Brain pericyte (primary cell): ENCODE measurements around the gene SOX4.

ENCODE experiments used
- DNase-seq: peaks from one replicate; pipeline ENCODE4 v3.0.0-alpha.2; 2012; ENCODE audit warnings: low read depth, low spot score

Gene SOX4

DNA sequence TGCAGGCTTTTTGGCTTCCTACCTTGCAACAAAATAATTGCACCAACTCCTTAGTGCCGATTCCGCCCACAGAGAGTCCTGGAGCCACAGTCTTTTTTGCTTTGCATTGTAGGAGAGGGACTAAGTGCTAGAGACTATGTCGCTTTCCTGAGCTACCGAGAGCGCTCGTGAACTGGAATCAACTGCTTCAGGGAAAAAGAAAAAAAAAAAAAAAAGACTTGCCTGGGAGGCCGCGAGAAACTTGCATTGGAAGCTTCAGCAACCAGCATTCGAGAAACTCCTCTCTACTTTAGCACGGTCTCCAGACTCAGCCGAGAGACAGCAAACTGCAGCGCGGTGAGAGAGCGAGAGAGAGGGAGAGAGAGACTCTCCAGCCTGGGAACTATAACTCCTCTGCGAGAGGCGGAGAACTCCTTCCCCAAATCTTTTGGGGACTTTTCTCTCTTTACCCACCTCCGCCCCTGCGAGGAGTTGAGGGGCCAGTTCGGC, 420 bp downstream of the SOX4 start:
- DNase-seq = no peak

DNA sequence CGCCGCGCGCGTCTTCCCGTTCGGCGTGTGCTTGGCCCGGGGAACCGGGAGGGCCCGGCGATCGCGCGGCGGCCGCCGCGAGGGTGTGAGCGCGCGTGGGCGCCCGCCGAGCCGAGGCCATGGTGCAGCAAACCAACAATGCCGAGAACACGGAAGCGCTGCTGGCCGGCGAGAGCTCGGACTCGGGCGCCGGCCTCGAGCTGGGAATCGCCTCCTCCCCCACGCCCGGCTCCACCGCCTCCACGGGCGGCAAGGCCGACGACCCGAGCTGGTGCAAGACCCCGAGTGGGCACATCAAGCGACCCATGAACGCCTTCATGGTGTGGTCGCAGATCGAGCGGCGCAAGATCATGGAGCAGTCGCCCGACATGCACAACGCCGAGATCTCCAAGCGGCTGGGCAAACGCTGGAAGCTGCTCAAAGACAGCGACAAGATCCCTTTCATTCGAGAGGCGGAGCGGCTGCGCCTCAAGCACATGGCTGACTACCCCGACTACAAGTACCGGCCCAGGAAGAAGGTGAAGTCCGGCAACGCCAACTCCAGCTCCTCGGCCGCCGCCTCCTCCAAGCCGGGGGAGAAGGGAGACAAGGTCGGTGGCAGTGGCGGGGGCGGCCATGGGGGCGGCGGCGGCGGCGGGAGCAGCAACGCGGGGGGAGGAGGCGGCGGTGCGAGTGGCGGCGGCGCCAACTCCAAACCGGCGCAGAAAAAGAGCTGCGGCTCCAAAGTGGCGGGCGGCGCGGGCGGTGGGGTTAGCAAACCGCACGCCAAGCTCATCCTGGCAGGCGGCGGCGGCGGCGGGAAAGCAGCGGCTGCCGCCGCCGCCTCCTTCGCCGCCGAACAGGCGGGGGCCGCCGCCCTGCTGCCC, 1.1 kb downstream of the SOX4 start:
- DNase-seq = no peak

DNA sequence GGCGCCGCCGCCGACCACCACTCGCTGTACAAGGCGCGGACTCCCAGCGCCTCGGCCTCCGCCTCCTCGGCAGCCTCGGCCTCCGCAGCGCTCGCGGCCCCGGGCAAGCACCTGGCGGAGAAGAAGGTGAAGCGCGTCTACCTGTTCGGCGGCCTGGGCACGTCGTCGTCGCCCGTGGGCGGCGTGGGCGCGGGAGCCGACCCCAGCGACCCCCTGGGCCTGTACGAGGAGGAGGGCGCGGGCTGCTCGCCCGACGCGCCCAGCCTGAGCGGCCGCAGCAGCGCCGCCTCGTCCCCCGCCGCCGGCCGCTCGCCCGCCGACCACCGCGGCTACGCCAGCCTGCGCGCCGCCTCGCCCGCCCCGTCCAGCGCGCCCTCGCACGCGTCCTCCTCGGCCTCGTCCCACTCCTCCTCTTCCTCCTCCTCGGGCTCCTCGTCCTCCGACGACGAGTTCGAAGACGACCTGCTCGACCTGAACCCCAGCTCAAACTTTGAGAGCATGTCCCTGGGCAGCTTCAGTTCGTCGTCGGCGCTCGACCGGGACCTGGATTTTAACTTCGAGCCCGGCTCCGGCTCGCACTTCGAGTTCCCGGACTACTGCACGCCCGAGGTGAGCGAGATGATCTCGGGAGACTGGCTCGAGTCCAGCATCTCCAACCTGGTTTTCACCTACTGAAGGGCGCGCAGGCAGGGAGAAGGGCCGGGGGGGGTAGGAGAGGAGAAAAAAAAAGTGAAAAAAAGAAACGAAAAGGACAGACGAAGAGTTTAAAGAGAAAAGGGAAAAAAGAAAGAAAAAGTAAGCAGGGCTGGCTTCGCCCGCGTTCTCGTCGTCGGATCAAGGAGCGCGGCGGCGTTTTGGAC, 2.0 kb downstream of the SOX4 start:
- no peak for DNase-seq

DNA sequence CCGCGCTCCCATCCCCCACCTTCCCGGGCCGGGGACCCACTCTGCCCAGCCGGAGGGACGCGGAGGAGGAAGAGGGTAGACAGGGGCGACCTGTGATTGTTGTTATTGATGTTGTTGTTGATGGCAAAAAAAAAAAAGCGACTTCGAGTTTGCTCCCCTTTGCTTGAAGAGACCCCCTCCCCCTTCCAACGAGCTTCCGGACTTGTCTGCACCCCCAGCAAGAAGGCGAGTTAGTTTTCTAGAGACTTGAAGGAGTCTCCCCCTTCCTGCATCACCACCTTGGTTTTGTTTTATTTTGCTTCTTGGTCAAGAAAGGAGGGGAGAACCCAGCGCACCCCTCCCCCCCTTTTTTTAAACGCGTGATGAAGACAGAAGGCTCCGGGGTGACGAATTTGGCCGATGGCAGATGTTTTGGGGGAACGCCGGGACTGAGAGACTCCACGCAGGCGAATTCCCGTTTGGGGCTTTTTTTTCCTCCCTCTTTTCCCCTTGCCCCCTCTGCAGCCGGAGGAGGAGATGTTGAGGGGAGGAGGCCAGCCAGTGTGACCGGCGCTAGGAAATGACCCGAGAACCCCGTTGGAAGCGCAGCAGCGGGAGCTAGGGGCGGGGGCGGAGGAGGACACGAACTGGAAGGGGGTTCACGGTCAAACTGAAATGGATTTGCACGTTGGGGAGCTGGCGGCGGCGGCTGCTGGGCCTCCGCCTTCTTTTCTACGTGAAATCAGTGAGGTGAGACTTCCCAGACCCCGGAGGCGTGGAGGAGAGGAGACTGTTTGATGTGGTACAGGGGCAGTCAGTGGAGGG, 2.8 kb downstream of the SOX4 start:
- DNase-seq = no peak

DNA sequence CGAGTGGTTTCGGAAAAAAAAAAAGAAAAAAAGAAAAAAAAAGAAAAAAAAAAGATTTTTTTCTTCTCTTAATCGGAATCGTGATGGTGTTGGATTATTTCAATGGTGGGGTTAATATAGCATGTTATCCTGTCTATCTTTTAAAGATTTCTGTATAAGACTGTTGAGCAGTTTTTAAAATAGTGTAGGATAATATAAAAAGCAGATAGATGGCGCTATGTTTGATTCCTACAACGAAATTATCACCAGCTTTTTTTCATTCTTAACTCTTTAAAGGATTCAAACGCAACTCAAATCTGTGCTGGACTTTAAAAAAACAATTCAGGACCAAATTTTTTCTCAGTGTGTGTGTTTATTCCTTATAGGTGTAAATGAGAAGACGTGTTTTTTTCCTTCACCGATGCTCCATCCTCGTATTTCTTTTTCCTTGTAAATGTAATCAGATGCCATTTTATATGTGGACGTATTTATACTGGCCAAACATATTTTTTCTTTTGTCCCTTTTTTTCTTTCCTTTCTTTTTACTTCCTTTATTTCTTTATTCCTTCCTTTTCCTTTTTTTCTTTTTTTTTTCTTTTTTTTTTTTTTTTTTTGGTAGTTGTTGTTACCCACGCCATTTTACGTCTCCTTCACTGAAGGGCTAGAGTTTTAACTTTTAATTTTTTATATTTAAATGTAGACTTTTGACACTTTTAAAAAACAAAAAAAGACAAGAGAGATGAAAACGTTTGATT, 3.6 kb downstream of the SOX4 start:
- DNase-seq = no peak

DNA sequence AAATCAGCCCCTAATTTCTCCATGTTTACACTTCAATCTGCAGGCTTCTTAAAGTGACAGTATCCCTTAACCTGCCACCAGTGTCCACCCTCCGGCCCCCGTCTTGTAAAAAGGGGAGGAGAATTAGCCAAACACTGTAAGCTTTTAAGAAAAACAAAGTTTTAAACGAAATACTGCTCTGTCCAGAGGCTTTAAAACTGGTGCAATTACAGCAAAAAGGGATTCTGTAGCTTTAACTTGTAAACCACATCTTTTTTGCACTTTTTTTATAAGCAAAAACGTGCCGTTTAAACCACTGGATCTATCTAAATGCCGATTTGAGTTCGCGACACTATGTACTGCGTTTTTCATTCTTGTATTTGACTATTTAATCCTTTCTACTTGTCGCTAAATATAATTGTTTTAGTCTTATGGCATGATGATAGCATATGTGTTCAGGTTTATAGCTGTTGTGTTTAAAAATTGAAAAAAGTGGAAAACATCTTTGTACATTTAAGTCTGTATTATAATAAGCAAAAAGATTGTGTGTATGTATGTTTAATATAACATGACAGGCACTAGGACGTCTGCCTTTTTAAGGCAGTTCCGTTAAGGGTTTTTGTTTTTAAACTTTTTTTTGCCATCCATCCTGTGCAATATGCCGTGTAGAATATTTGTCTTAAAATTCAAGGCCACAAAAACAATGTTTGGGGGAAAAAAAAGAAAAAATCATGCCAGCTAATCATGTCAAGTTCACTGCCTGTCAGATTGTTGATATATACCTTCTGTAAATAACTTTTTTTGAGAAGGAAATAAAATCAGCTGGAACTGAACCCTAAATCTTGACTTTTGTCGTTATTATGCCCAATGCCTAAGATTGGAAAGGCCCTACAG, 4.5 kb downstream of the SOX4 start:
- DNase-seq = no peak

DNA sequence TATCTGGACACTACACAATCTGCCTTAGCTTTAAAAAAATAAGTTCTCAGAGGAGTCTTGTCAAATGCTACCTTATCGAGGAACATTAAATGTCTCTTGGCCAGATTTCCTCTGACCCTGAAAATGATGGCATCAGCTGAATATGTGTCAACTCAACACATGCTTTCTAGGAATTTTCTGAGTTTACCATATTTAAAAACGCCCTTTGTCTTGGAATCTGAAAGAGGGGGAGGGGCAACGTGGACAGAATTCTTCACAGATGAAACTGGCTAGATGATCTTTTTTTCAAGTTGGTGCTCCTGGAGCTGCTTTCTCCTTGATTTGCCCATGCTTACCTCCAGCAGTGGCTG, 5.1 kb downstream of the SOX4 start:
- DNase-seq = no peak

DNA sequence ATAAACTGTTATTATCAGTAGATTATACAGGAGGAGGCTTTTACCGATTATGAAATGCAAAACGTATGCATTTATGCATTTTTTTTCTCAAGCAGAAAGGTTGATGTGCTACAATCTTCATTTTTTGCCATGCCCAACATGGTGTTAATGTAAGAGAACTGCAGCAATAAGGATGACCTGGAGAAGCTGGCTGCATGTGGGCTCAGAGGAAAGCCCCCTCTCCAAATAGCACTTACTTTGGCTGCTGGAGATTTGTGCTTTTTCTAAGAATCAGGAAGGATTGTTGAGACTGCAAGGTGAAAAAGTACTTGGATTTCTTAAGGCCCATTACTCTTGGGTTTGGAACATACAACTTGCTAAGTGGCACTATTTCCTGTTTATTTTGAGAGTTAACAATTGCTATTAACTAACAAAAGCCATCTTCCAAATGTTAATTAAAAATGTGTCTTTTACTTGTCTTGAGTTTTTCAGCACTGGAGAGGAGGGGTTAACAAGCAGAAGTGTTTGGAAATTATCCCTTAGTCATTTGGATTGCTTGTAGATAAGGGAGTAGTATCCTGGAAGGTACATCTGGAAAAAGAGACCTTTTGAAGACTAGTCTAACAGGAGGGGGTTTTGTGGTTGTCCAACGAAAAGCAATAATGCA, 5.6 kb downstream of the SOX4 start:
- DNase-seq = no peak

DNA sequence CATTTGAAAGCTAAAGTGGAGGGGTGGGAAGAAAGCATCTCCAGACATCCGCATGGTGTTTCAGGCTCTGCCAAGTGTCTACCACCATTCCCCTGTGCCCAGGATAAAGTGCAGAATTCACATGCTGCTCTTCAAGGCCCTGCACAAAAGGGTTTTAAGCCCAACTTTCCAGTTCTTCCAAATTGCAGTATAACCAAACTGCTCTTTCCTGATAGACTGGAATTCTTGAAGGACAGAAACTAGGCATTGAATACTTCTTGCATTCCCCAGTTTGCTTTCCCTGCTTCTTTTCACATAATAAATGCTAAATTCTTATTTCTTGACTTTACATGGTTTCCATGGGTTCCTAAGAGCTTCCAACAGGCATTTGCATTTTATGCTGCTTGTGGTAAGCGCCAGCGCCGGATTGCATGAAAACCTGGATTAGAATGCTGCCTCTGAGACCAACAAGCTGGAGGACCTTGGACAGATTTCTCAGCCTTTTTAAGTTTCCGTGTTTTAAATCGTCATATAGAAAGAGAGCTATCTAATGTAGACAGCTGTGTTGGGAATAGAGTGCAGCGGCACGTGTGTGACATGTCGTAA, 7.9 kb downstream of the SOX4 start:
- DNase-seq = no peak

DNA sequence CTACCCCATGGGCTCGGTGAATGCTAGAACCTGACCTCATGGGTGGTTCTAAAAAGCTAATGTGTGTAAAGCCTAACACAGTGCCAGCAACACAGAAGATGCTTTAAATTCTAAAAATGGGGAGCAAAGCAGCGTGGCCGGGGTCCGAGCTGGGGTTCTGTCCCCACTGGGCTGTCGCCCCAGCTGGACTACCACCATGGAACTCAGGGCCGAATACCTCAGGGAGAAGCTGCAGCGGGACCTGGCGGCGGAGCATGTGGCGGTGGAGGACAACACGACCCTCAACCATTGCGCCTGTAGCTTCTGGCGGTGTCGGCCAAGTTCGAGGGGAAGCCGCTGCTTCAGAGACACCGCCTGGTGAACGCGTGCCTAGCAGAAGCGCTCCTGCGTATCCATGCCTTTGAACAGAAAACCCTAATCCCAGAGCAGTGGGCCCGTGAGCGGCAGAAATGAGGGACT, 8.4 kb downstream of the SOX4 start:
- no peak for DNase-seq

DNA sequence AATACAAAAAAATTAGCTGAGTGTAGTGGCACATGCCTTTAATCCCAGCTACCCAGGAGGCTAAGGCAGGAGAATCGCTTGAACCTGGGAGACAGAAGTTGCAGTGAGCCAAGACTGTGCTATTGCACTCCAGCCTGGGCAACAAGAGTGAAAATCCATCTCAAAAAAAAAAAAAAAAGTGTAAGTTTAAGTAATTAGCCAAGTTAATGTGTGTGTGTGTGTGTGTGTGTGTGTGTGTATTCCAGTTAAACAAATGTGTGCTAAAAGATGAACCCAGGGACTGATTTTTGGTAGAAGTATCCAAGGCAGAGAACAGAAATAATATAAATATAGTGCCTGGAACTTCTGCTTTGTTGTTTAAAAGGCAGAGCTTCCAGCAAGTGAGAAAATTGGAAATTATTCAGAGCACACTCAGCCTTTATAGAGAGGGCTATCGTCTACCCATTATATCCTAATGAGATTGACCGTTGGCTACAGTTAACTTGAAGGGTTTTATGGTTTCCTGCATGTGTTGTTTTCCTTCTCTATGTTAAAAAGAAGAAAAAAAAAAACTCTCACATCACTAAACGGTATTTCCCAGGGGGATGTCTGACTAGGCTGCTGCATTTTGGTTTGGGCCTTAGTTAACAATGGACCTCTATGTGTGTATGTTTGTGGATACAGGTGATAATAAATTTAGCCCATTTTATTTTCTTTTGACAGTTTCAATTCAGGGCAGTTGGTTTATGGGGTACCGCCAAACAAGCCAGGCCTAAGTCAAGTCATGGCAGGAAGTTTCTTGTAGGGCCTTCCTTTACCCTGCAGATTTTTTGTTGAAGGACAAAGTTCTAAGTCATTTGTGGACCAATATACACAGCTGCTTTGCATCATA, 9.8 kb downstream of the SOX4 start:
- no peak for DNase-seq

DNA sequence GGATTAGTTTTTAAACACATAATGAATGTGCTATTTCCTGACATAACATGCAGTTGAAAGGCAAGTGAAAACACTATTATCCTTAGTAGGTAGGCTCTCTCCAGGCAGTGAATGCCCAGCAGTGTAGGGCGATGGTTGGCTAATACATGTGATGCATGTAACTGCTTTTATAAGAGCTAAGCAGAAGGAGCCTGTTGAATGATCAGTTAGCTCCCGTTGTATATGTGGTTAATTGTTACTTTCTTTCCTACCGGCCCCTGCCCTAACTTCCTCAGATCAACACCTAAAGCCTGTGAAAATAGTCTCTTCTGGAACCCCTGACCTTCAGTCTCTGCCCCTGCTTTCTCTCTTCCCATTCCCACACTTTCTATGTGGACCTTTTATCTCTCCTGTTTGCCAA, 10.5 kb downstream of the SOX4 start:
- DNase-seq = no peak

DNA sequence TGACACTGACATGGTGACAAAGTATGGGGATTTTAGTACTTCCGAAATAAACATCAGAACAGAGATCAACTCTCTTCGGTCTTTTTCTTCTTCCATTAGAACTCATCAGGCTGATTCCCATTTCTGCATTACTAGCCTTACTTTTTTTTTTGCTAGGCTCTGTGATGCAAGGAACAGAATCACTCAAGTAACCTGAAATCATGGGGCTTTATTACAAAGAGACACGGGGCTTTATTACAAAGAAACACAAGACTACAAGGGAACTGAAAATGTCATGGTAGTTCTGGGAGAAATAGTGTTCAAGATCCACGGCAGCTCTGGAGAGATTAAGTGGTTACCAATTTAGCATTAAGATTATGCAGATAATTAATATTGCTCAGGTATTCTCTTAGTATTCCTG, 11.6 kb downstream of the SOX4 start:
- no peak for DNase-seq

DNA sequence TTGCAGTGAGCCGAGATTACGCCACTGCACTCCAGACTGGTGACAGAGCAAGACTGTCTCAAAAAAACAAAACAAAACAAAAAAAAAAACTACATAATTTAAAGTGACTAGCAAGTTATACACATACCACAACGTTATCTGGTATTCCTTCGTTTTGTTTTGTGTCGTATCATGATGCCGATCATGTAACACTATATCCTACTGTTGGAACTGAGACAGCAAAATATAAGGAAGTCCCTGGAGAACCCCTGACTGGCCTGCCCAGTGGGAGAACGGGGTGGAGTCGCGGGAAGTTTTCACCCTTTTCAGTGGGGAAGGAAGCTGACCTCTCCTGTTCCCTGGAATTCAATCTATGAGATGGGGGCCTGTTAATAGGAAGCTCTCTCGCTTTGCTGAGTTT, 15.1 kb downstream of the SOX4 start:
- no peak for DNase-seq

DNA sequence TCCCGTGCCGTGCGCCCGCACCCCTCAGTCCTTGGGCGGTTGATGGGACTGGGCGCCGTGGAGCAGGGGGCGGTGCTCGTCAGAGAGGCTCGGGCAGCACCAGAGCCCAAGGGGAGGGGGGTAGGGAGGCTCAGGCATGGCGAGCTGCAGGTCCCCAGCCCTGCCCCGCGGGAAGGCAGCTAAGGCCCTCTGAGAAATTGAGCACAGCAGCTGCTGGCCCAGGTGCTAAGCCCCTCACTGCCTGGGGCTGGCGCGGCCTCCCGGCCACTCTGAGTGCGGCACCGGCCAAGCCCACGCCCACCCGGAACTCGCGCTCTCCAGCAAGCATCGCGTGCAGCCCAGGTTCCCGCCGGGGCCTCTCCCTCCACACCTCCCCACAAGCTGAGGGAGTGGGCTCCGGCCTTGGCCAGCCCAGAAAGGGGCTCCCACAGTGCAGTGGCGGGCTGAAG, 16.4 kb downstream of the SOX4 start:
- DNase-seq = no peak

DNA sequence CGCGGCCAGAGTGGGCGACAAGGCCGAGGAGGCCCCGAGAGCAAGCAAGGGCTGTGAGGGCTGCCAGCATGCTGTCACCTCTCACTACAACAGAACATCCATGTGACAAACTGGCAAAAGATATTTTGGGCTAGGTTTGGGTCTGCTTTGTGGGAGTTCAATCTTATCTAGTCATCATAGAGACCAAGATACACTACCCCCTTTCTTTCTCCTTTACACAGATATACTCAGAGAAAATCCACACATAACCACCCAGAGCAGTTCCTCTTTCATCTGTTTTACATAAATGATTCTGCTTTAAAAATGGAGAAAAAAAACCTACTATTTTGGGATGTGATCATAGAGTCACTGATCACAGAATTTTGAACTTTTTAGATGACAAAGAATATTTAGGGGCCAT, 16.8 kb downstream of the SOX4 start:
- no peak for DNase-seq

DNA sequence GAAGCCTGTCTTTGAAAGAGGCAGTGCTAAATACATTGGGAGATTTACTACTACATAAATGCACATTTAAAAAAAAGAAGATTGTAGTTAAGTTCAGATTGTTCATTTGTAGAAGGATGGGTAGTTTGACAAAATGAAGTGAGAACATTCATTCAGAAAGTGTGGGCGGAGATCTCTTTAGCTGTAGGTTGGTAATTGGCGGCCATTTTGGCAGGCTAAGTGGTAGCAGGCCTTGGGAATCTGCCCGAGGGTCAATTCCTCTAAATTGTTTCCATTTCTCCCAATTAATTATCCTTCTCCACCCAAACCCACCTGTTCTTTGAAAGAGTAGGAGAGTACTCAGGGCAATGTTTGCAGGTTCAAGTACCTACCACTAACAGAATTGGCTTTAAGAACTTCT, 17.9 kb downstream of the SOX4 start:
- no peak for DNase-seq

DNA sequence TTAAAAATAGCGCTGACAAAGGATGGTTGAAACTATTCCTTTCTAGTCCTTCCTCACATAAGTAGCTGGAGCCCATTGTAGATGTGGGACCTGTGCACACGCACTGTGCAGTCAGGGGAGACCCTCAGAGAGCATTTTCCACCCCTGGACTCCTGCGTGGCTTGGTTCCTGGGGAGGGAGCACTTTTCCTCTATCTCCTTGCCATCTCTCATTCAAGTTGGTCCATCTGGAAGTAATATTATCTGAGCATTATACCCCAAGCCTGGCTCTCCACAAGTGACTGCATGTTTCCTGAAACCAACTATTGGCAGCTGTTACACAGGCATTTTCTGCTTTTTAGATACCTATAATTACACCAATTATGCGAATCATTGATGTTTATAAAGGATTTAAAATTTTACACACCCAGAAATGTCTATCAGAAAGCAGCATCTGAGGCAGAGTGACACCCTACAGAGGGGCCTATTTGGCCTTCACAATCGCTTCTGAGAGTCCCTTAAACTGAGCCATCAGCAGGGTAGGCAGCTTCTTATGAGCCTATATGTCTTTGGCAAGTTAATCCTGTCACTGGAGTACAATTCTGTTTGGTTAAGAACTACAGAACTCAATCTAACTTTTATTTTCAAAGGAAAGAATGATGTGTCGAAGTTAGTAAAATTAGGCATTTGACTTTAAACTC, 18.7 kb downstream of the SOX4 start:
- DNase-seq = no peak
